IgD-negative memory B cell (primary cell): ENCODE data around the gene CCNY. TPM values are rescaled to one million over a fixed set of nuclear protein-coding genes. Genes with fewer than 3 reads are reported as not detected.

Experiments
- H3K27ac Mint-ChIP-seq, 3 donors: one replicate each; pipeline ENCODE4 v1.8.0; 2020 to 2022; ENCODE audit warnings: mild to moderate bottlenecking in 3 of 3, mixed read lengths in 3 of 3, moderate library complexity in 1 of 3
- H3K27me3 Mint-ChIP-seq: one replicate; pipeline ENCODE4 v1.8.0; 2021; ENCODE audit warnings: mixed read lengths
- H3K36me3 Mint-ChIP-seq: one replicate; pipeline ENCODE4 v1.8.0; 2020; ENCODE audit warnings: mild to moderate bottlenecking, mixed read lengths
- H3K4me1 Mint-ChIP-seq, 3 donors: one replicate each; pipeline ENCODE4 v1.8.0; 2020 to 2022; ENCODE audit warnings: mixed read lengths in 3 of 3, mild to moderate bottlenecking in 1 of 3
- H3K4me3 Mint-ChIP-seq, 4 donors: one replicate each; pipeline ENCODE4 v1.8.0; 2020 to 2022; ENCODE audit warnings: mild to moderate bottlenecking in 4 of 4, mixed read lengths in 4 of 4, moderate library complexity in 3 of 4
- H3K9me3 Mint-ChIP-seq, 3 donors: one replicate each; pipeline ENCODE4 v1.8.0; 2020 to 2021; ENCODE audit warnings: mixed read lengths in 3 of 3, mild to moderate bottlenecking in 1 of 3
- polyA plus RNA-seq: library from polyadenylated mRNA; unstranded; fragments of 300-500 nt; fragmentation: Illumina TruSeq; gene quantifications from one replicate; pipeline ENCODE4 v1.2.3, GENCODE V29; 2021

The CCNY gene
- polyA plus RNA-seq, 1 donor from 2014 or later = 8.3 TPM

DNA sequence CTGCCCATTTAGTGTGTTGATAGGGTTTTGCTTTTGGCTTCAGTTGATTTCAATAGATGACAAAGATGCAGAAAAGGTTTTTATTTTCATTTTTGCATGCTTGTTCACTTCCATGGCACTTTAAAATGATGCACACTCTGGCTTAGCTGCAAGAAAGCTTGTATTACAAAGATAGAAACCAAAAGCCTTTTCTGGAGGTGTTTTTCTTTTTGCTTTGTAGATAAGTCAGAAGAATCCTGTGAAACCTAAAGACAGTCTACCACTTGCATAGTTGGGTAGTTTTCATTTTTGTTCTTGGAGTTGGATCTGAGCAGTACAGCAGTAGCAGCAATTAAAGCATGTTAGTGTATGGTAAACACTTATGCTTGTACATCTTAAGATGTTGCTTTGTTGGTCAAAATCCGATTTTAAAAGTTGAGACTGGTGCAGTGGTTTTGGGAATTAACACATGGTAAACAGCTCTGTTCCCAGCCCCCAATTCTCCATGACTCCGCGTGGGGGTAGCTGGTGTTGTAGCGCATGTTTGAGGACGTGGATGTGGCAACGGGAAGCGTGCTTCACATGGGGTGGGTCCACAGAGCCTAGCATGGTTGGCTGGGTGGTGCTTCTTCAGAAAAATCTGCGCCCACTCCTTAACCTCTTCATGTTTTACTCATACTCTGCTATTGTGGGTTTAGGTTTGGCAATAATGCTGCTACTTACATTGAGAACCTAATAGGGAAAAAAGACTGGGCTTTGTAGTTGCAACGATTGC lies 19.8 kb downstream of the CCNY start:
- peak overlapping the region in 1 of 3 donors; percentile 8 for H3K27ac Mint-ChIP-seq
- H3K36me3 Mint-ChIP-seq = peaks cover 11% of the 10 kb centered on the region
- H3K9me3 Mint-ChIP-seq = no peaks in the 10 kb centered on the region
- H3K27me3 Mint-ChIP-seq = no peaks in the 10 kb centered on the region
- H3K4me1 Mint-ChIP-seq = peaks cover 53 to 63% (median 59%) of the 10 kb centered on the region in 3 donors
- peak overlapping the region in 2 of 4 donors; percentile 34 to 83 for H3K4me3 Mint-ChIP-seq

DNA sequence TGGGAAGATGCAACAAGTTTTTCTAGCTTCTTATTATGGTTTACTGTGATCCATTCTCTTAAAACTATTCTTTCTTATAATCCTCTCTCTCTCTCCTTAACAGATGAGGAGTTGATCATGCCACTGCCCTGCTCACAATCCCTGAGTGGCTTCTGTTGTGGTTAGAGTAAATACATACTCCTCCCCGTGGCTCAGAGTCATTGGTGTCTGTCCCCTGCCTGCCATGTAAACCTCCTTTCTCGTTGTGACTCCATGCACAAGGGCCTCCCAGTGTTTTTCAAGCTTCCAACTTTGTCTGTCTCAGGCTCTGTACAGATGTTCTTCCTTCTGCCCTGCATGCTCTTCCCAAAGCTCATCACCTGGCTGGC lies 20.4 kb downstream of the CCNY start:
- peak overlapping the region in 1 of 4 donors; percentile 6 for H3K4me3 Mint-ChIP-seq
- H3K27me3 Mint-ChIP-seq = no peaks in the 10 kb centered on the region

DNA sequence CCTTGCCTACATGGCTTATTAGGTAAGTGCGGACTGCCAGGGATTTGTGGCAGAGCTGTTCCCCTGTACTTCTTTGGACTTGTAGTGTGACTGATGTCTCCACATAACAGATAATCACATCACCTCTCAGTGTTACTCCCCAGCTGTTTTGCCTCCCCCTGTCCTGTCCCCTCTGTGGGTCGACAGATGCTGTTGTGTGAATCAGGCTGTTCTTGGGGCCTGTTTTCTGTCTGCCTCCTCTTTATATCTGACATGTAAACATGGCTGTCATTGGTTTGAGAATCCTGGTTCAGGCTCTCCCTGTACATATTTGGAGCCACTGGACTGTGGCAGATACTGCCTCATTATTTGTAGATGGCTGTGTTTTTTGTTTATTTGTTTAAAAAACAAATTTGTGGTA lies 22.7 kb downstream of the CCNY start:
- Mint-ChIP-seq H3K27me3 (no peaks in the 10 kb centered on the region), H3K9me3 (no peaks in the 10 kb centered on the region), H3K4me3 (peak overlapping the region in 1 of 4 donors; percentile 63), H3K4me1 (peaks cover 33 to 49% (median 39%) of the 10 kb centered on the region in 3 donors), H3K36me3 (peaks cover 6% of the 10 kb centered on the region), H3K27ac (no peak overlapping the region)

More for the DNA sequence above, 20.4 kb downstream of the CCNY start:
- H3K36me3 Mint-ChIP-seq = peaks cover 11% of the 10 kb centered on the region
- no peak overlapping the region for H3K27ac Mint-ChIP-seq
- peaks cover 49 to 61% (median 54%) of the 10 kb centered on the region in 3 donors for H3K4me1 Mint-ChIP-seq
- H3K9me3 Mint-ChIP-seq = no peaks in the 10 kb centered on the region

DNA sequence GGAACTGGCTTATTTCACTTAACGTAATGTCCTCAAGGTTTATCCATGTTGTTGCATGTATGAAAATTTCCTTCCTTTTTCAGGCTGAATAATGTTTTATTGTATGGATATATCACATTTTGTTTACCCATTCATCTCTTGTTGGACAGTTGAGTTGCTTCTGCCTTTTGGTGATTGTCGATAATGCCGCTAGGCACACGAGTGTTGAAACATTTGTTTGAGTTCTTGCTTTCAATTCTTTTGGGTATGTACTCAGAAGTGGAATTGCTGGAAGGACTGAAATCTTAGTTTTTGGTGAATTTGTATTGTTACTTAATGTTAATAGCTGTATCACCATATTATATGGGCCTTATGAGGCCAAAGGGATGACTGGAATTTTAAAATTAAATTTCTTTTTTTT lies 23.6 kb downstream of the CCNY start:
- Mint-ChIP-seq H3K4me3 (peak overlapping the region in 1 of 4 donors; percentile 77), H3K4me1 (peaks cover 30 to 50% (median 40%) of the 10 kb centered on the region in 3 donors), H3K27ac (no peak overlapping the region), H3K9me3 (no peaks in the 10 kb centered on the region), H3K36me3 (peaks cover 6% of the 10 kb centered on the region), H3K27me3 (no peaks in the 10 kb centered on the region)

DNA sequence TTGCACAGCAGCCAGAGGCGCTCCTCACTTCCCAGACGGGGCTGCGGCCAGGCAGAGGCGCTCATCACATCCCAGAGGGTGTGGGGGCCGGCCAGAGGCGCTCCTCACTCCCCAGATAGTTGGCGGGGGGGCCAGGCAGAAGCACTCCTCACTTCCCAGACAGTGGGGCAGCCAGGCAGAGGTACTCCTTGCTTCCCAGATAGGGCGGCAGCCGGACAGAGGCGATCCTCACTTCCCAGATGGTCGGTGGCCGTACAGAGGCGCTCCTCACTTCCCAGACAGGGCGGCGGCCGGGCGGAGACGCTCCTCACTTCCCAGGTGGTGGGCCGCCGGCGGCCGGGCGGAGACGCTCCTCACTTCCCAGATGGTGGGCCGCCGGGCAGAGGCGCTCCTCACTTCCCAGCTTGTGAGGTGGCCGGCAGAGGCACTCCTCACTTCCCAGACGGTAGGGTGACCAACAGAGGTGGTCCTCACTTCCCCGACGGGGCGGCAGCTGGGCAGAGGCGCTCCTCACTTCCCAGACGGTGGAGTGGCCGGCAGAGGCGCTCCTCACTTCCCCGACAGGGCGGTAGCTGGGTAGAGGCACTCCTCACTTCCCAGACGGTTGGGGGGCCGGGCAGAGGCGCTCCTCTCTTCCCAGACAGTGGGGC lies 26.5 kb downstream of the CCNY start:
- Mint-ChIP-seq H3K27me3 (no peaks in the 10 kb centered on the region), H3K27ac (no peak overlapping the region), H3K9me3 (no peaks in the 10 kb centered on the region), H3K4me3 (no peak overlapping the region), H3K36me3 (peaks cover 3% of the 10 kb centered on the region), H3K4me1 (peaks cover 25 to 41% (median 38%) of the 10 kb centered on the region in 3 donors)

DNA sequence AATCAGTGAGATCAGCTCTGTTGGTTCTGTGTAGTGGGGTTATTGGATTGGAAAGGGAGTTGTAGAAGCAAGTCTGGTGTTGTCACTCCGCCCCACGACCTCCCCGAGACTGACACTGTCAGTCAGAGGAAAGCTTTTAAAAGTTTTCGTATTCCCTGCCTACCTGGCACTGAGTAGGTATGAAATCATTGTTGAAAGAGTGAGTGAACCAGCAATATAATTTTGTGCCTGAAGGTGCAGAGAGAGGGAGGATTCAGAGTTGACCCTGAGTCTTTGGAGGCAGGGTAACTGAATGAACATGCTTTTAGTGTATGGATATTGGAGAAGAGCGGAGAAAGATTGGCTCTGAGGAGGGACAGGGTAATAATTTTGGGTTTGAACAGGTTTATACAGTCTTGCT lies 27.3 kb downstream of the CCNY start:
- Mint-ChIP-seq H3K9me3 (no peaks in the 10 kb centered on the region), H3K36me3 (peaks cover 3% of the 10 kb centered on the region), H3K4me1 (peaks cover 27 to 41% (median 40%) of the 10 kb centered on the region in 3 donors), H3K27me3 (no peaks in the 10 kb centered on the region), H3K4me3 (peak overlapping the region in 1 of 4 donors; percentile 1), H3K27ac (peak overlapping the region in 2 of 3 donors; percentile 47 to 88)

DNA sequence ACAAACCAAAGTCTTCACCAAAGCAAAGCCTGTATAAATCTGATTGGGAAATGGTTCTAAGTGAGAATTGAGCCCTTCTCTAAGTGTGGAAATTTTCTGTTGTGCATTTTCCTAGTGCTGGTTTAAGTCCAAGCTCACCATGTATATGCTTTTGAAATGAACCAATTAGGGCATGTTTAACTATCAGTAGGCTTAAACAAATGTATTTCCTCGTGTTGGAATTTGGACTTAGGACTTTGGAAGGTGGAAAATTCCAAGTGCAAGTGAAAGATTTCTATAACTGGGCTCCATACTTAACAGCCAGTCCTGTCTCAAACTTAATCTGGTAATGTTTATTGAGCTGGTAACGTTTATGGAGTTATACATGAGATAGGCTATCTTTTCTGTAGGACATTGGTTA lies 28.5 kb downstream of the CCNY start:
- H3K27ac Mint-ChIP-seq = no peak overlapping the region
- H3K27me3 Mint-ChIP-seq = no peaks in the 10 kb centered on the region
- H3K4me1 Mint-ChIP-seq = peaks cover 34 to 48% (median 46%) of the 10 kb centered on the region in 3 donors
- no peak overlapping the region for H3K4me3 Mint-ChIP-seq
- no peaks in the 10 kb centered on the region for H3K36me3 Mint-ChIP-seq
- no peaks in the 10 kb centered on the region for H3K9me3 Mint-ChIP-seq

DNA sequence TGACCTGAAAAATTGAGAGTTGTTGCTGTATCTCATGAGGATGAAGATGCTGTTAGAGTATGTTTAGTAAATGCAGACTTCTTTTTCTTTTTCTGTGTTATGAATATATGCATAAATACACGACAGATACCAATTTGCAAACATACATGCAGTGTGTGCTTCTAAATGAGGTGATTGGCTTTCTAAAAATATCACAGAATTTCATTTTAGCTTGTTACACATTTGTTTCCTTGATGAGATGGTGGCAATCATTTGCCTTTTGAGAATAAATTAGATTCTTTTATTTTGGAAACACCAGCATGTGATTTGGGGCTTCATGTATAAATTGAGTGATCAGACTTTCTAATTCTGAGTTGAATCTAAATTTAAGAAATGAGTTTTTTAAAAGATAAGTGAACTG lies 29.7 kb downstream of the CCNY start:
- H3K27me3 Mint-ChIP-seq = no peaks in the 10 kb centered on the region
- H3K36me3 Mint-ChIP-seq = no peaks in the 10 kb centered on the region
- peak overlapping the region in 1 of 3 donors; percentile 37 for H3K27ac Mint-ChIP-seq
- H3K9me3 Mint-ChIP-seq = no peaks in the 10 kb centered on the region
- peaks cover 44 to 50% (median 48%) of the 10 kb centered on the region in 3 donors for H3K4me1 Mint-ChIP-seq
- peak overlapping the region in 1 of 4 donors; percentile 39 for H3K4me3 Mint-ChIP-seq

DNA sequence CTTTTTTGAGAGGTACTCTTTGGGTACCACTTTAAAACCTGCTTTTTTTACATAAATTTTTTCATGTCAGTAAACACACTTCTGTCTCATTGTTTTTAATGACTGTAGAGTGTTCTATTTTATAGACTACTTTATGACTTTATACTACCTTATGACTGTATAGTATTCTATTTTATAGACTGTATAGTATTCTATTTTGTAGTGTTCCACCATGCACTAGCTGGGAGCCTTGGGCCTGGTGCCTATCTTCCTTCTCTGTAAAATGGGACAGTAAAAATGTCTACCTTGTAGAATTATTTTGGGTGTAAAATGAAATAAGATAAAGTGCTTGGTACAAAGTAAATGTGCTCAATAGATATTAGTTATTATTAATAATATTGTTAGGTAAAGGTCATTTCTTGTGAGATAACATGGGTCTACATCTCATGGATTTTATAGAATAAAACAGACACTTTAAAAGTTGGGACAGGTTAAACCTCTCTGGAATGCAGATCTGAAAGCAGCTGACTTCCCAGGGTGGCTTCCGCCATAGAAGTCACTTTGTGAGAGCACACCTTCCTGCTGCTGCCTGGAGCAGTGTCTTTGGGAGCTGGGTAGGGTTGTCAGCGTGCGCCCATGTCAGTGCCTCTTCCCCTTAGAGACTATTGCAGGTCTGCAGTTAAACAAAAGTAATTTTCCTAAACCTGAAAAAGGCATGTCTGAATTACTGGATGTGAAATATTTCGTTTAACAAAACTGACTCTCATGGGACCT lies 31.0 kb downstream of the CCNY start:
- H3K36me3 Mint-ChIP-seq = no peaks in the 10 kb centered on the region
- H3K27me3 Mint-ChIP-seq = no peaks in the 10 kb centered on the region
- no peak overlapping the region for H3K4me3 Mint-ChIP-seq
- no peaks in the 10 kb centered on the region for H3K9me3 Mint-ChIP-seq
- peaks cover 53 to 61% (median 60%) of the 10 kb centered on the region in 3 donors for H3K4me1 Mint-ChIP-seq
- H3K27ac Mint-ChIP-seq = peak overlapping the region in 1 of 3 donors; percentile 37

DNA sequence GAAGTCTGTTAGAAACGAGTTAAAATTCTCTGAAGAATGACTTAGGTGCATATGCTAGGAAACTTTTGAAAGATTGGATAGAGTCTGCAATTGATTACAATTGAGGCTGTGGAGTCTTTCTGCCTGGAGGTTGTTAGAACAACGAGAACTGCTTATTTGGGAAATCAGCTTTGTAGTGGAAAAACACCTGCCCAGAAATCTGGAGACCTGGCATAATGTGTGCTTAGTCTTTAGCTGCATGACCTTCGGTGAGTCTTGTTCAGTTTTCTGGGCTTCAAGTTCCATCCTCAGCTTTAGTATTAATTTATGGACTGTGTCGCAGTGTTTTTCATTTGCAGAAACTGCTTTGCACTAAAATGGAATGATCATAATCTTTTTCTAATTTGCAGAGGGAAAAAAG lies 31.7 kb downstream of the CCNY start:
- Mint-ChIP-seq H3K4me1 (peaks cover 56 to 65% (median 62%) of the 10 kb centered on the region in 3 donors), H3K9me3 (no peaks in the 10 kb centered on the region), H3K4me3 (peak overlapping the region in 1 of 4 donors; percentile 33), H3K27me3 (no peaks in the 10 kb centered on the region), H3K36me3 (no peaks in the 10 kb centered on the region), H3K27ac (no peak overlapping the region)

DNA sequence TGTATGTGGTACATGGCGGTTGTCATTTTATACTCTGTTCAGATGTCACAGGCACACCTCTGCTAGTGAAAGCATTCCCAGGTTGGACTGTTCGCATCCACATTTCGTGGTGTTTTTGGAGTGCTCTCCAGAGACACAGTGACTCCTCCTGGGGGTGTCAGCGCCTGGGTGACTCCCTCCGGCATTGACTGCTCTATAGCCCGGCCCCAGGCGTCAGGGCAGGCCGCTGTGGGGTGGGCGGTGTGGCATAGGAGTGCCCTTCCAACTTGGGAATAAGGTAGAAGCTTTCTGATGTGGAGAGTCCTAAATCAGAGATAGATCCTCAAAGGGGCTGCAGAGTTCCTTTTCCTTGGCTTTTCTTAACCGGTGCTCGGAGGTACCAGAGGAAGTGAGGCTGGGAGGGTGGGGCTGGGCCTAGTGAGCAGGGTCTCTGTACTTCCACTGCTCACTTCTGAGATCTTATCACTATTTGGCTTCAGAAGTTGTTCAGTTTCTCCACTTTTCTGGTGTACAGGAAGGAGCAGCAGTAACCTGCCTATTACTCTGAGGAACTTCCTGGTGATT lies 32.3 kb downstream of the CCNY start:
- H3K9me3 Mint-ChIP-seq = no peaks in the 10 kb centered on the region
- H3K4me1 Mint-ChIP-seq = peaks cover 58 to 69% (median 64%) of the 10 kb centered on the region in 3 donors
- H3K27ac Mint-ChIP-seq = peak overlapping the region in 1 of 3 donors; percentile 28
- H3K36me3 Mint-ChIP-seq = no peaks in the 10 kb centered on the region
- H3K27me3 Mint-ChIP-seq = no peaks in the 10 kb centered on the region
- H3K4me3 Mint-ChIP-seq = no peak overlapping the region

DNA sequence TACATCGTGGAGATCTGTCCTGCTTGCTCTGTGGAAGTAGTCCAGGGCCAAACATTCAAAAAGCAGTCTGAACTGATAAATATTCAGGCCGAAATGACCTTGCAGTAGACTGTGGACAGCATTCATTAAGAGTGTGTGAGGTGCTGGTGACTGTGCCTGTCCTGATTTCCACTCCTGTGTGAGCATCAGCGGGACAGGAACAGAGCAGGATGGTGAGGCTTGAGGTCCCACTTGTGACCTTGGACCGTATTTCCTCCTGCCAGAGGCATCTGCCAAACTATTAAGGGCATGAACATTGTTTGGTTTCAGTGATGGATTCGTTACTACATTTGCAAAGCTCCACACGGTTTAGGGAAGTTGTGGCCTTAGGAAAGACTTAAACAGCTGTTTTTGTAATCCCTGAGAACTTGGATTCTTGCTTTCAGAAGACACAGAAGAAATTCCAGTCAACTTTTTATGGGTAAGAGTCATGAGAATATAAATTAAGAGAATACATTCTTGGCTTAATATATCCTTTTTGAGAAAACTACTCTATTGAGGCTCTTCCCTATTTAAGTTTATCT lies 32.8 kb downstream of the CCNY start:
- H3K27me3 Mint-ChIP-seq = no peaks in the 10 kb centered on the region
- peak overlapping the region in 1 of 3 donors; percentile 28 for H3K27ac Mint-ChIP-seq
- no peak overlapping the region for H3K4me3 Mint-ChIP-seq
- peaks cover 59 to 71% (median 62%) of the 10 kb centered on the region in 3 donors for H3K4me1 Mint-ChIP-seq
- no peaks in the 10 kb centered on the region for H3K9me3 Mint-ChIP-seq
- no peaks in the 10 kb centered on the region for H3K36me3 Mint-ChIP-seq

DNA sequence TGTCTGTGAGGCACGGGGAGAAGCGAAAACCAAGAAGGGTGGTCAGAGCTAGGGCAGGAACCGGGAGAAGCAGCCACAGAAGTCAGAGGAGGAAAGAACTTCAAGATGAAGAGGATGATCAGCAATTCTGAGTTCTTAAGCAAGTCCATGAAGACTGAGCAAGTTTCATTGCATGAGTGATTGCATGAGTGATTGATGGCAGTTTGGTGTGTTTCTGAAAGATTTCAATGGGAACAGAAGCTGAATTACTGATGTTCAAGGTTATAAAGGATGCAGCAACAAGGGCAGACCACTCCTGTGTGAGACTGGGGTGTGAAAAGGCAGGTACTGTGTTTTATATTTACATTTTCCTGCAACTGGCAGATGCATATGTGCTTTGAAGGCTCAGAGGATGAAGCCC lies 35.4 kb downstream of the CCNY start:
- no peaks in the 10 kb centered on the region for H3K9me3 Mint-ChIP-seq
- peaks cover 62 to 66% (median 64%) of the 10 kb centered on the region in 3 donors for H3K4me1 Mint-ChIP-seq
- no peaks in the 10 kb centered on the region for H3K27me3 Mint-ChIP-seq
- peaks cover under 1% of the 10 kb centered on the region for H3K36me3 Mint-ChIP-seq
- peak overlapping the region in 1 of 4 donors; percentile 32 for H3K4me3 Mint-ChIP-seq
- peak overlapping the region in 1 of 3 donors; percentile 50 for H3K27ac Mint-ChIP-seq

DNA sequence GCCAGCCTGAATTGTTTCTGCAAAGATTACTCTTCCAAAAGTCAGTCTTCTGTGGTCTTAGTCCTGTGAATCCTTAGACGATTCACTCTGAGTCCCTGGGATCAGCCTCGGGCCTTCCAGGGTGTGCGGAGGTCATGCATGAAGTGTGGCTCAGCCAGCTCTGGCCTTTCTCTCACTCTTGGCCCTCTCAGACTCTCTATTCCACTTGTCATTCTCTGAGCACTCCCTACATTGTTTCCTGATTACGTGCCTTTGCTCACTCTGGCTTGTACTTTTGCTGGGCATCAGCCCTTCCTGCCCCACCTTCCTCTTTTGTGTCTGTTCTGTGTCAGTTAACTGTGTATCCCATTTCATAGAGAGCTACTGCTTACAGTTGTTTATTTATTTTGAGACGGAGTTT lies 36.0 kb downstream of the CCNY start:
- Mint-ChIP-seq H3K27me3 (no peaks in the 10 kb centered on the region), H3K36me3 (peaks cover 2% of the 10 kb centered on the region), H3K4me1 (peaks cover 60 to 66% (median 64%) of the 10 kb centered on the region in 3 donors), H3K9me3 (no peaks in the 10 kb centered on the region), H3K27ac (peak overlapping the region in 1 of 3 donors; percentile 2), H3K4me3 (peak overlapping the region in 2 of 4 donors; percentile 1 to 87)
